Measurements from ENCODE around the gene HDAC4. TPM values are rescaled to one million over a fixed set of nuclear protein-coding genes. Genes with fewer than 3 reads are reported as not detected.

Gene HDAC4
- total RNA-seq, 1 experiment from 2014 or later = 61.5 TPM

DNA sequence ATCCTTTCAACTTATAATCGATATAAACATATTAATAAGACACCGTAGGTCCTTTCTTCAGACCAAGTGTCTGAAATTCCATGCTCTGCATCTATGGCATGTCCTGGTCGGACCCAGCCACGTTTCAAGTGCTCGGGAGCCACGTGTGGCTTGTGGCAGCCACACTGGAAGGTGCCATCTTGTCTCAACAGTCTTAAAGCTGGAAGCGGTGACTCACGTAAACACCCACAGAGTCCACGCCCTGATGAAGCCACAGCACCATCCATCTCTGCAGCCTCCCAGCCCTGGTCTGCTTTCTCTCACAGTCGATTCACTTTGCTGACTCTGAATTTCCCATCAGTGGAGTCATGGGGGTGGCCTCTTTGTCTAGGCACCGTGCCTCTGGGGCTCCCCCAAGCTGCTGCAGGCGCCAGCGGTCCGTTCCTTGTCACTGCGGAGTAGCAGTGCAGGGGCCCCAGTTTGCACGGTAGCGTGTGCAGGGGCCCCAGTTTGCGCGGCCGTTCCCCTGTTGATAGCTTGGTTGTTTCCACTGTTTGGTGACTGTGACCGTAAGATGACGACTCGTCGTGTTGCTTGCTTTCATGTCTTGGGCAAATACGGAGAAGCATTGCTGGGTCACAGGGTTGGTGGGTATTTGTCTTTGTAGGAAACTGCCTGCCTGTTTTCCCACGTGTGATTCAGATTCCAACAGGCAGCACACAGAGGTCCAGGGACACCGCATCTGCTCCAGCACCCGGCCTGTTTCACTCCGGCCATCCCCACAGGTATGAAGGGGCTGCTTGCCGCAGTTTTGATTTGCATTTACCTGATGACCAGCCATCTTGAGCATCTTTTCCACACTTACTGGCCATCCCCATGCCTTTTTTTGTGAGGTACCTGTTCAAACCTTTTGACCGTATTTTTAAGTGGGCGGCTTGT, 240.3 kb downstream of the HDAC4 start:
- Histone ChIP-seq H3K79me2 (ENCODE audit: low read depth) (no peaks in the 10 kb centered on the region), H3K36me3 (ENCODE audit: low read depth) (no peaks in the 10 kb centered on the region), H2AFZ (no peak overlapping the region), H3K4me3 (no peak overlapping the region), H3F3A (ENCODE audit: insufficient read depth, low read depth) (no peaks in the 10 kb centered on the region), H3K4me2 (no peak overlapping the region), H4K20me1 (ENCODE audit: insufficient read depth) (no peaks in the 10 kb centered on the region), H3K9me2 (ENCODE audit: insufficient read depth) (no peaks in the 10 kb centered on the region), H3K9me3 (ENCODE audit: insufficient read depth, low read depth) (no peaks in the 10 kb centered on the region), H3K4me1 (replicated peaks; ENCODE audit: insufficient read depth) (no peaks in the 10 kb centered on the region), H3K27ac (no peak overlapping the region), H3K27me3 (ENCODE audit: insufficient read depth, low read depth) (no peaks in the 10 kb centered on the region)
- TF ChIP-seq, protein P1, sequence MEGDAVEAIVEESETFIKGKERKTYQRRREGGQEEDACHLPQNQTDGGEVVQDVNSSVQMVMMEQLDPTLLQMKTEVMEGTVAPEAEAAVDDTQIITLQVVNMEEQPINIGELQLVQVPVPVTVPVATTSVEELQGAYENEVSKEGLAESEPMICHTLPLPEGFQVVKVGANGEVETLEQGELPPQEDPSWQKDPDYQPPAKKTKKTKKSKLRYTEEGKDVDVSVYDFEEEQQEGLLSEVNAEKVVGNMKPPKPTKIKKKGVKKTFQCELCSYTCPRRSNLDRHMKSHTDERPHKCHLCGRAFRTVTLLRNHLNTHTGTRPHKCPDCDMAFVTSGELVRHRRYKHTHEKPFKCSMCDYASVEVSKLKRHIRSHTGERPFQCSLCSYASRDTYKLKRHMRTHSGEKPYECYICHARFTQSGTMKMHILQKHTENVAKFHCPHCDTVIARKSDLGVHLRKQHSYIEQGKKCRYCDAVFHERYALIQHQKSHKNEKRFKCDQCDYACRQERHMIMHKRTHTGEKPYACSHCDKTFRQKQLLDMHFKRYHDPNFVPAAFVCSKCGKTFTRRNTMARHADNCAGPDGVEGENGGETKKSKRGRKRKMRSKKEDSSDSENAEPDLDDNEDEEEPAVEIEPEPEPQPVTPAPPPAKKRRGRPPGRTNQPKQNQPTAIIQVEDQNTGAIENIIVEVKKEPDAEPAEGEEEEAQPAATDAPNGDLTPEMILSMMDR (conservative IDR thresholded peaks at IDR 0.05) = no peak
- no peak for TF ChIP-seq EZH2 (IDR thresholded peaks at IDR 0.05; ENCODE audit: low read depth)
- POLR2A ChIA-PET (ENCODE audit: unreplicated experiment) = interaction anchor here (0.7 kb wide), 1 partner anchor 90 kb away, joined by 4 read pairs; no protein-coding TSS in a partner anchor
- no peak for DNase-seq
- intact Hi-C loops (cut with micrococcal nuclease; ENCODE audit: unreplicated experiment) = no loop called here
- no TSS peak for BruUV-seq (replicated peaks)
- CTCF ChIA-PET = interaction anchor here (0.6 kb wide), 1 partner anchor 68 kb away, joined by 3 read pairs; no protein-coding TSS in a partner anchor

DNA sequence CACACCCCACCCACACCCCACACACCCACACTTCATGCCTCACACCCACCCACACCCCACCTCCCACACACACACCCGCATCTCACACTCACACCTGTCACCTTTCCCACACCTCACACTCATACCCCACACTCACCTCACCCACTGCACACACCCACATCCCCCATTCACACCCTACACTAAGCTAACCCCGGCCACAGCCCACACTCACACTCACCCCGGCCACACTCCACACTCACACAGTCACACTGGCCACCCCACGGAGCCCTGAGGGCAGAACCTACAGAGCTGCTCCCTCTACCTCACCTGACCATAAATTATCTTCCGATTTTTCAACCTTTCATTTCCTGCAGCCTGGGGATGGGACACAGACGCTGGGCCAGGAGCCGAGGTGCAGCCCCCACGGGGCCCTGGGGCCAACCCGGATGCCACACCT, 241.3 kb downstream of the HDAC4 start:
- no peak overlapping the region for H3K27ac ChIP-seq
- no peak overlapping the region for H2AFZ ChIP-seq
- H3K9me2 ChIP-seq (ENCODE audit: insufficient read depth) = no peaks in the 10 kb centered on the region
- no peak overlapping the region for H3K4me3 ChIP-seq
- no peaks in the 10 kb centered on the region; the same call in 1 of the 2 replicates for H4K20me1 ChIP-seq (ENCODE audit: insufficient read depth)
- intact Hi-C loops (cut with micrococcal nuclease; ENCODE audit: unreplicated experiment) = no loop called here
- no peaks in the 10 kb centered on the region for H3K4me1 ChIP-seq (replicated peaks; ENCODE audit: insufficient read depth)
- DNase-seq = no peak
- no peak overlapping the region for H3K4me2 ChIP-seq
- H3K36me3 ChIP-seq (ENCODE audit: low read depth) = no peaks in the 10 kb centered on the region
- POLR2A ChIA-PET (ENCODE audit: unreplicated experiment) = no interaction called here
- no peaks in the 10 kb centered on the region for H3K27me3 ChIP-seq (ENCODE audit: insufficient read depth, low read depth)
- CTCF ChIA-PET = interaction anchor here (0.5 kb wide), 1 partner anchor 353 kb away, joined by 11 read pairs; no protein-coding TSS in a partner anchor
- no peaks in the 10 kb centered on the region for H3F3A ChIP-seq (ENCODE audit: insufficient read depth, low read depth)
- no TSS peak for BruUV-seq (replicated peaks)
- H3K9me3 ChIP-seq (ENCODE audit: insufficient read depth, low read depth) = no peaks in the 10 kb centered on the region
- TF ChIP-seq, protein P1 (conservative IDR thresholded peaks at IDR 0.05) = no peak
- TF ChIP-seq EZH2 (IDR thresholded peaks at IDR 0.05; ENCODE audit: low read depth) = no peak
- no peaks in the 10 kb centered on the region for H3K79me2 ChIP-seq (ENCODE audit: low read depth)

DNA sequence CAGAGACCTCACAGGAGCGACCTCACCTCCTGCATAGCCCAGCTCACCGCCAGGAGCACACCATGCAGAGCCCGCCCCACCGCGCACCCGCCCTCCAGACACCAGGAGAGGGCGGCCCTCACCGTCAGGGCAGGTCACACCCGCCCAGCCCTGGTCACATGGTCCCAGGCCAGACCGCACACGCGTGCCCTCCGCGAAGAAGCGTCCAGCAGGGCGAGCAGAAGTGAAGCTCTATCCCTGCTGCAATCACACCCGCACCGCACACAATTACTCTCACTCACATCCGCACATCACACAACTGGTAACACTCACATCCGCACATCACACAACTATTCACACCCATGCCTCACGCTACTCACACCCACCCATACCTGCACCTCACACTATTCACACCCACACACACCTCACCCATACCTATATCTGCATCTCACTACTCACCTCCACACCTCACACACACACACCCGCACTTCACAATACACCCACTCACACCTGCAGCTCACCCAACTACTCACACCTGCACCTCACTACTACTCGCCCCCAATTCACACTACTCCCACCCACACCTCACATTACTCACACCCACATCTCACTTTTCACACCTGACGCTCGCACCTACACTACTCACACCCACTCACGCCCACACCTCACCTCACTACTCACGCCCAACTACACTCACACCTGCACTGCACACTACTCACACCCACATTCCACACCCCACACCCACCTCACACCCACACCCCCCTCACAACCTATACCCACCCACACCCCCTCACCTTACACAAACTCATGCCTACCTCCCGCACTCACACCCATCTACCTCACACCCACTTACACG, 242.0 kb downstream of the HDAC4 start:
- ChIA-PET CTCF (no interaction called here), POLR2A (ENCODE audit: unreplicated experiment) (no interaction called here)
- Histone ChIP-seq H3K27me3 (ENCODE audit: insufficient read depth, low read depth) (no peaks in the 10 kb centered on the region), H3K9me2 (ENCODE audit: insufficient read depth) (no peaks in the 10 kb centered on the region), H3K79me2 (ENCODE audit: low read depth) (no peaks in the 10 kb centered on the region), H3K27ac (no peak overlapping the region), H4K20me1 (ENCODE audit: insufficient read depth) (no peaks in the 10 kb centered on the region; the same call in 1 of the 2 replicates), H3K36me3 (ENCODE audit: low read depth) (no peaks in the 10 kb centered on the region), H3K4me2 (no peak overlapping the region), H3F3A (ENCODE audit: insufficient read depth, low read depth) (no peaks in the 10 kb centered on the region), H3K4me1 (replicated peaks; ENCODE audit: insufficient read depth) (no peaks in the 10 kb centered on the region), H3K9me3 (ENCODE audit: insufficient read depth, low read depth) (no peaks in the 10 kb centered on the region), H3K4me3 (no peak overlapping the region), H2AFZ (no peak overlapping the region)
- TF ChIP-seq, protein P1 (conservative IDR thresholded peaks at IDR 0.05) = no peak
- TF ChIP-seq EZH2 (IDR thresholded peaks at IDR 0.05; ENCODE audit: low read depth) = no peak
- intact Hi-C loops (cut with micrococcal nuclease; ENCODE audit: unreplicated experiment) = no loop called here
- no peak for DNase-seq
- no TSS peak for BruUV-seq (replicated peaks)
